ENCODE results near the gene SLC16A5.
"Not testable (repeated sequence)": the region's sequence is repeated elsewhere in the genome, so short reads cannot be mapped to it uniquely, and the experiment has no call there.

SLC16A5 gene

DNA sequence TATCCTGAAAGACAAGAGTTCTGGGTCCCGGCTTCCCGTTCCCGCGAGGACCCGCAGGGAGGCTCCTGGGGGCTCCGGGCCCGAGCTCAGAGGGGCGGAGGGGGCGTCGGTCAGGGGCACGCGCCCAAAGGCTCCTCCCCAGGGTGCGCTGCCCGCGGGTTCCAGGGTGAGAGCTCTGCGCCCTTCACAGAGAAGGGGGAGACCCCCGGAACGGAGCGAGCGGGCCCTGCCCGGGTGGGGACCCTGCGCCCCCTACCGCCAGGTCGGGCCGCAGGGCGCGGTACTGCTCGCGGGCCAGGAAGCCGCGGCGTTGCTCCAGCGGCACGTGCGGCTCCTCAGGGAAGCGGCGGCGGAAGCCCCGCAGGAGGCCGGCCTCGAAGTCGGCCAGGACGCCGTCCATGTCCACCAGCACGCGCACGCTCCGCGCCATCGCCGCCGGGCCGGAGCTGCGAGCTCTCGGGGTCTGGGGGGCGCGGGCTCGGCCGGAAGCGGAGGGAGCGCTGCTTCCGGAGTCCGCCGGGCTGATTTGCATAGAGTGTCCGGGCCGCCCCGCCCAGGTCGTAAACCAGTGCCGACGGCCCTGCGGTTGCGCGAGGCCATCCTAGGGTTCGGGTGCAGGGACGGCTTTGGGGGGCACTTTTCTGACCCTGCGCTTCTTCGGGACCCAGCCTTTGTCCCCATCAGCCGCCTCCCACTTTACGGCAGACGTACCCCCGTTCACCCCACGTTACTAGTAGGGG, 43.7 kb downstream of the SLC16A5 start, which contains the start of gene NT5C:
TSS of gene NT5C (minus strand) at position 465 of the 740 bp plus-strand sequence. CDS start at position 430, 35 bp downstream.
- DNase-seq (ENCODE audit: low read depth in 4 of 4, low spot score in 1 of 4): peak; percentile 42 to 76 (median 56)

GRCh38 chr17:75132018-75133000, 44.6 kb downstream of the SLC16A5 start:
- DNase-seq (ENCODE audit: low read depth in 4 of 4, low spot score in 1 of 4): not testable (repeated sequence)

DNA sequence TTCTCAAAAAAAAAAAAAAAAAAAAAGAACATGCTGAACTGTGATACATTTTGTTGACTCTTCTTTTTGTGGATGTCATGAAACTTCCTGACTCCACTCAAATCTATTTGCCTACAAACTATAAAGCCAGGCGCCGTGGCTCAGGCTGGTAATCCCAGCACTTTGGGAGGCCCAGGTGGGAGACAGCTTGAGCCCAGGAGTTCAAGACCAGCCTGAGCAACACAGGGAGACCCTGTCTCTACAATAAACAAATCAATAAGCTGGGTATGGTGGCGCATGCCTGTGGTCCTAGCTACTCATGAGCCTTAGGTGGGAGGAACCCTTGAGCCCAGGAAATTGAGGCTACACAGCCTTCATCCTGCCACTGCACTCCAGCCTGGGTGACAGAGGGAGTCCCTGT, 45.2 kb downstream of the SLC16A5 start:
- DNase-seq (ENCODE audit: low read depth in 4 of 4, low spot score in 1 of 4): no peak

DNA sequence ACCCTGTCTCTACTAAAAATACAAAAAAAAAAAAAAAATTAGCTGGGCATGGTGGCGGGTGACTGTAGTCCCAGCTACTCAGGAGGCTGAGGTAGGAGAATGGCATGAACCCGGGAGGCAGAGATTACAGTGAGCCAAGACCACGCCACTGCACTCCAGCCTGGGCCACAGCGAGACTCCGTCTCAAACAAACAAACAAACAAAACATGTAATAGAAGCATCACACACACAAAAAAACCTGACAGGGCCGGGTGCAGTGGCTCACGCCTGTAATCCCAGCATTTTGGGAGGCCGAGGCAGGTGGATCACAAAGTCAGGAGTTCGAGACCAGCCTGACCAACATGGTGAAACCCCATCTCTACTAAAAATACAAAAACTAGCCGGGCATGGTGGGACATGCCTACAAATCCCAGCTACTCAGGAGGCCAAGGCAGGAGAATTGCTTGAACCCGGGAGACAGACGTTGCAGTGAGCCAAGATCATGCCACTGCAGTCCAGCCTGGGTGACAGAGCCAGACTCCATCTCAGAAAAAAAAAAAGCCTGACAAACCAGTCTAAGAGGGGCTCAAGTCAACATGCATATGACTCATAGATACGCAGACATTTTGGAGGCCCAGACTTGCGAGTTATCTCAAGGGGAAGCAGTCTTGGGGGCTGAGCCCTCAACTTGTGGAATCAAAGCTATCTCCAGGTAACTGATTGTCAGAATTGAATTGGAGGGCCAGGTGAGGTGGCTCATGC, 46.0 kb downstream of the SLC16A5 start:
- DNase-seq (ENCODE audit: low read depth in 4 of 4, low spot score in 1 of 4): not testable (repeated sequence)

- no peak for DNase-seq (ENCODE audit: low read depth in 4 of 4, low spot score in 1 of 4)
Measured at GRCh38 chr17:75135452-75135851, 47.7 kb downstream of the SLC16A5 start.

GRCh38 chr17:75135946-75136345, 48.2 kb downstream of the SLC16A5 start:
- DNase-seq (ENCODE audit: low read depth in 4 of 4, low spot score in 1 of 4): no peak

DNA sequence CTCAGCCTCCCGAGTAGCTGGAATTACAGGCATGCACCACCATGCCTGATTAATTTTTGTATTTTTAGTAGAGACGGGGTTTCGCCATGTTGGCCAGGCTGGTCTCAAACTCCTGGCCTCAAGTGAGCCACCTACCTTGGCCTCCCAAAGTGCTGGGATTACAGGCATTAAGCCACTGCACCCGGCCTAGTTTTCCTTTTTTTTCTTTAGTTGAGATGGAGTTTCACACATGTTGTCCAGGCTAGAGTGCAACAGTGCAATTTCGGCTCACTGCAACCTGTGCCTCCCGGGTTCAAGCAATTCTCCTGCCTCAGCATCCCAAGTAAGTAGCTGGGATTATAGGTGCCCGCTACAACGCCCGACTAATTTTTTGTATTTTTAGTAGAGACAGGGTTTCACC, 50.0 kb downstream of the SLC16A5 start:
- DNase-seq (ENCODE audit: low read depth in 4 of 4, low spot score in 1 of 4): not testable (repeated sequence)

DNA sequence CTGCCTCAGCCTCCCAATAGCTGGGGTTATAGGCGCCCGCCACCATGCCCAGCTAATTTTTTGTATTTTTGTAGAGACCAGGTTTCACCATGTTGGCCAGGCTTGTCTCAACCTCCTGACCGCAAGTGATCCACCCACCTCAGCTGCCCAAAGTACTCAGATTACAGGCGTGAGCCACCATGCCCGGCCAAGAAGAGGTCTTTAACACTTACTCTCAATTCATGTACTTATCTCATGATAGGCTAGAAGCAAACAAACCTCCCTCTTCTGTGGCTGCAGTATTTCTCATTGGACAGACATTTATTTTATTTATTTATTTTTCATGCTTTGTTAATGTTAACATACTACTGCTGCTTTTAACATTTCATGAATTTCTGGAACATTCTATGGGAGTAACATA, 50.8 kb downstream of the SLC16A5 start:
- DNase-seq (ENCODE audit: low read depth in 4 of 4, low spot score in 1 of 4): no peak

DNA sequence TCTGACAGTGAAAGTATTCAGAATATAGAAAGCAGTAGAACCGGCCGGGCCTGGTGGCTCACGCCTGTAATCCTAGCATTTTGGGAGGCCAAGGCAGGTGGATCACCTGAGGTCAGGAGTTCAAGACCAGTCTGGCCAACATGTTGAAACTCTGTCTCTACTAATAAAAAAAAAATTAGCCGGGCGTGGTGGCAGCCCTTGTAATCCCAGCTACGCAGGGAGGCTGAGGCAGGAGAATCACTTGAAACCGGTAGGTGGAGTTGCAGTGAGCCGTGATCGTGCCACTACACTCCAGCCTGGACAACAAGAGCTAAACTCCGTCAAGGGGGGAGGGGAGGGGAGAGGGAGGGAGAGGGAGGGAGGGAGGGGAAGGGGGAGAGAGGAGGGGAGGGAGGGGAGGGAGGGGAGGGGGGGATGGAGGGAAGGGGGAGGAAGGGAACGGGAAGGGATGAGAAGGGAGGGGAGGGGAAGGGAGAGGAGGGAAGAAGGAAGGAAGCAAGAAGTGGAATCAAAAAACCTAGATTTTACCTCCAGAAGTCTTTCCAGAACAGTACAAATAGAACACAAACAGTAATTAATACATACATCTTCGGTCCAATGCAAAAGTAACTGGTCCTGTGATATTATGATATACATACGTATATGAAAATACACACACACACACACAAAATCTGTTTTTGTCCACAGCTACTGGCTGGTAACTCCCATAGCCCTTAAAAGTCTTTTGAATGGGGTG, 54.6 kb downstream of the SLC16A5 start:
- DNase-seq (ENCODE audit: low read depth in 4 of 4, low spot score in 1 of 4): no peak

DNA sequence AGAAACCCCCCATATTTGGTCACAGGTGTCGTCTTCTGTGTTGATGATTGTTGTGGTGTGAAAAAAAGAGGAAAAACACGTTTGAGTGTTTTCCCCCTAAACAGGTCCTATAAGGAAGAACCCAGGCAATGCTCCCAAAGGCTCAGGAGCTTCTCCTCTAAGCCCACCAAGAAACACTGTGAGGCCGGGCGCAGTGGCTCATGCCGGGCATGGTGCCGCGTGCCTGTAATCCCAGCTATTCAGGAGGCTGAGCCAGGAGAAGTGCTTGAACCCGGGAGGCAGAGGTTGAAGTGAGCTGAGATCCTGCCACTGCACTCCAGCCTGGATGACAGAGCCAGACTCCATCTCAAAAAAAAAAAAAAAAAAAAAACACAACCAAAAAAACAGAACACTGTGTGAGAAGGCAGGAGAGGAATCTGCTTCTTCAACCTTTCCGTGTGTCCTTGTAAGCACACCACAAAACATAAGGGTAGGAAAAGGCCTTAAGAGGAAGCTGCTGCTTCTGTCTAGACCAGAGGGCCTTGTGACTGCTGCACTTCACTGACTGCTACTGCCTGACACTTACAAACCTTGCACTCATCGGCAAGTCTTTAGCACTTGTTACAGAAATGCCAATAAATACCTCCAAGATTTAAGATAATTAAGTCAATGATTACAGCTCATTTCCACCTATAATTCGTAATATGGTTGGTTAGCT, 57.2 kb downstream of the SLC16A5 start:
- DNase-seq (ENCODE audit: low read depth in 4 of 4, low spot score in 1 of 4): no peak

DNA sequence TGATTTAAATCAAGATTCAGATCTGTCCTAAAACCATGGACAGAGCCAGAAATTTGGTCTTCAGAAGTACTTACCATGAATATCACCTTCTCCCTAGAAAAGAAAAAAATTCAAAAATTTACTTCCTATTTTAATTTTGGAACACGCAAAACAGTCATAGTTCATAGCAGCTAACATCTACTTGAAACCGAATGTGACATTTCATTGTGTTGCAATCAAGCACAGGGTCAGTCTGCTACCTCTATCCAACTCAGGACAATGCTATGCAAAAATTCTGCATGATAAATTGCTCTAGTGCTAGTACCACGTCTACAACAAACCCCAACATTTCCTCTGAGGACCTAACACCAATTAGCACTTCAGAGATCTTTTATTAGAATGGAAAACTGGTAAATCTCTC, 58.8 kb downstream of the SLC16A5 start:
- DNase-seq (ENCODE audit: low read depth in 4 of 4, low spot score in 1 of 4): no peak

DNA sequence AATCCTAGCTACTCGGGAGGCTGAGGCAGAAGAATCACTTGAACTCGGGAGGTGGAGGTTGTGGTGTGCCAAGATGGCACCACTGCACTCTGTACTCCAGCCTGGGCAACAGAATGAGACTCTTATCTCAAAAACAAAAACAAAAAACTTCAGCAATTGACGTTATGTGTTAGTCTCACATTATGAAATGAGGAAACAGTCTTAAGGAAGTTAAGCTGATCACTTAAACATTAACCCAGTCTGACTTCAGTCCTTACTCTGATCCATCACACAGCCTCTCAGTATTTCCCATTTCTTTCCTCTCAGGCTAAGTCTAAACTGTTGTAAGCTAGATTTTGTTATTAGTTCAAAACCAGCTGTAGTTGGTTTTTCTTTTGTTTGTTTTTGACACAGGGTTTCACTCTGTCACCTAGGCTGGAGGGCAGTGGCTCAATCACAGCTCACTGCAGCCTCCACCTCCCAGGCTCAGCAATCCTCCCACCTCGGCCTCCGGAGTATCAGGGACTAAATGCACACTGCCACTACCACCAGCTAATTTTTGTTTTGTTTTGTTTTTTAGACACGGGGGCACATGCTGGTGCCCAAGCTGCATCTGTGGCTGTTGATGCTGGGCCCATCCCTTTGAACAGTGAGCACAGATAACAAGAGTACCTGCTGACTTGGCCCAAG, 60.3 kb downstream of the SLC16A5 start:
- no peak for DNase-seq (ENCODE audit: low read depth in 4 of 4, low spot score in 1 of 4)

- DNase-seq (ENCODE audit: low read depth in 4 of 4, low spot score in 1 of 4): no peak
Measured at GRCh38 chr17:75151930-75152329, 64.2 kb downstream of the SLC16A5 start.

DNA sequence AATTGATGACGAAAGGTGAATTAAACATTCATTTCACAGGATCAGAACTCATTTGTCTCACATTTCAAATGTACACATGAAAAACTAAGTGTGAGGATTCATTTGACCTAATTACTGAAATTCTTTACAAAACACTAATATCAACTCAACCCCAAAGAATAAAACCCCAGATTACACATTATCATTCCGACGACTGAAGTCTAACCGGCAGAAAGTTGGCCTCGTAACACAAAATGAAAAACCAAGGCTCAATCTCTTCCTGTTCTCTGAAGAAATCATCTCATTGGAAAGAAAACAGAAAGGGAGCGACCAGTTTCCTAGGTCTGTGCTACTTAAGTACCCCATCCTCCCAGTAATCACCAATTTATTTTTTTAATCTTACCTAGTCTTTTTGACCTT, 64.8 kb downstream of the SLC16A5 start:
- no peak for DNase-seq (ENCODE audit: low read depth in 4 of 4, low spot score in 1 of 4)

- peak in 2 of 4 experiments; percentile 7 to 30 for DNase-seq (ENCODE audit: low read depth in 4 of 4, low spot score in 1 of 4)
Measured at GRCh38 chr17:75152922-75153779, 65.4 kb downstream of the SLC16A5 start.

- DNase-seq (ENCODE audit: low read depth in 4 of 4, low spot score in 1 of 4): peak in 1 of 4 experiments; percentile 25
Measured at GRCh38 chr17:75153780-75154194, 66.0 kb downstream of the SLC16A5 start.

- DNase-seq (ENCODE audit: low read depth in 4 of 4, low spot score in 1 of 4): peak; percentile 93 to 99 (median 94)
Measured at GRCh38 chr17:75154195-75155106, 66.7 kb downstream of the SLC16A5 start, which contains the start of gene JPT1. Gene JPT1 (minus strand): TSS chr17:75154512. CDS start chr17:75154397, 115 bp downstream.
